ENCODE data around the gene B3GALNT2.

Gene B3GALNT2

GRCh38 chr1:235408503-235408960 is 95.7 kb downstream of the B3GALNT2 start:
- no peak for DNase-seq

GRCh38 chr1:235407419-235407818 is 96.8 kb downstream of the B3GALNT2 start:
- no peak for DNase-seq

- no peak for DNase-seq
Measured at GRCh38 chr1:235404190-235404589, 100.1 kb downstream of the B3GALNT2 start.

- DNase-seq = no peak
Measured at GRCh38 chr1:235403593-235403992, 100.7 kb downstream of the B3GALNT2 start.

GRCh38 chr1:235402457-235403200 is 101.6 kb downstream of the B3GALNT2 start:
- no peak for DNase-seq

- DNase-seq = no peak
Measured at GRCh38 chr1:235401251-235401650, 103.0 kb downstream of the B3GALNT2 start.
